GM12892 (cell line): ENCODE data around the gene DIAPH1.

Experiments
- POLR2A ChIP-seq: IDR thresholded peaks from 2 replicates; pipeline ENCODE4 v1.6.1; 2011; ENCODE audit warnings: low read depth, low read length, control low read depth
- POLR2AphosphoS5 ChIP-seq: IDR thresholded peaks from 2 replicates; pipeline ENCODE4 v1.6.1; 2011; ENCODE audit warnings: low read depth, low read length, control low read depth
- TAF1 ChIP-seq: IDR thresholded peaks from 2 replicates; pipeline ENCODE4 v1.6.1; 2011; ENCODE audit warnings: low read depth, mild to moderate bottlenecking, control low read depth, low read length, borderline replicate concordance

DNA sequence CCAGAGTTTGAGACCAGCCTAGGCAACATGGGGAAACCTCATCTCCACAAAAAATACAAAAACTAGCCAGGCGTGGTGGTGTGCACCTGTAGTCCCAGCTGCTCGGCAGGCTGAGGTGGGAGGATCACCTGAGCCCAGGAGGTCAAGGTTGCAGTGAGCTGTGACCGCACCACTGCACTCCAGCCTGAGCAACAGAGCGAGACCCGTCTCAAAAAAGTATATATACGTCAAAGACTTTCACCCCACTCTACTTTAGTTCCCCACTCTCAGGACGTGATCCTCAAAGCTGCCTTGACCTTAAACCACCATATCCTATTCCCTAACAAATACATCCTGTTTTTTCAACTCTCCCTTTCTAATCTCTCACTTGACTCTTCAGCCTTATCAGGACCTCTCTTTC lies 88.9 kb downstream of the DIAPH1 start:
- TF ChIP-seq POLR2A: no peak
- no peak; the same call in 1 of the 2 replicates for TF ChIP-seq POLR2AphosphoS5
- no peak for TF ChIP-seq TAF1
